Astrocyte (in vitro differentiated cells and primary cell): ENCODE data around the gene C1orf141. TPM values are rescaled to one million over a fixed set of nuclear protein-coding genes. Genes with fewer than 3 reads are reported as not detected.
A peak's percentile ranks its signal among the peaks of the same experiment; 100 is the strongest.

Experiments
- DNase-seq: peaks from one replicate; pipeline ENCODE4 v3.0.0-alpha.2; 2010; ENCODE audit warnings: low read depth
- FAIRE-seq: peaks from 2 replicates; lab custom pipeline; 2011; peaks lifted over from hg19 to GRCh38; lab: Jason Lieb, UNC
- H2AFZ ChIP-seq: 2 replicates; pipeline ENCODE4 v1.6.0; 2012; ENCODE audit warnings: low read depth, low read length, inconsistent platforms
- H3K27ac ChIP-seq: 2 replicates; pipeline ENCODE4 v1.5.1; 2011; ENCODE audit warnings: low read depth, low read length, inconsistent platforms
- H3K27me3 ChIP-seq: 2 replicates; pipeline ENCODE4 v1.6.0; 2011; ENCODE audit warnings: low read length, inconsistent platforms; ENCODE audit not compliant: insufficient read depth
- H3K36me3 ChIP-seq: 2 replicates; pipeline ENCODE4 v1.5.1; 2011; ENCODE audit warnings: low read length, inconsistent platforms; ENCODE audit not compliant: insufficient read depth
- H3K4me1 ChIP-seq: 2 replicates; pipeline ENCODE4 v1.5.1; 2011; ENCODE audit warnings: low read length, inconsistent platforms; ENCODE audit not compliant: insufficient read depth
- H3K4me2 ChIP-seq: 2 replicates; pipeline ENCODE4 v1.6.0; 2012; ENCODE audit warnings: low read length, inconsistent platforms
- H3K4me3 ChIP-seq: 2 replicates; pipeline ENCODE4 v1.5.1; 2011; ENCODE audit warnings: low read depth, mild to moderate bottlenecking, low read length, inconsistent platforms; ENCODE audit not compliant: insufficient read depth
- H3K79me2 ChIP-seq: 2 replicates; pipeline ENCODE4 v1.6.0; 2012; ENCODE audit warnings: mild to moderate bottlenecking, low read length, inconsistent platforms; ENCODE audit not compliant: insufficient read depth
- H3K9ac ChIP-seq: 2 replicates; pipeline ENCODE4 v1.6.0; 2012; ENCODE audit warnings: mild to moderate bottlenecking, low read length, inconsistent platforms
- H3K9me3 ChIP-seq: 2 replicates; pipeline ENCODE4 v1.5.1; 2012; ENCODE audit warnings: low read depth, mild to moderate bottlenecking, low read length, inconsistent platforms; ENCODE audit not compliant: insufficient read depth
- H4K20me1 ChIP-seq: 2 replicates; pipeline ENCODE4 v1.6.0; 2012; ENCODE audit warnings: low read length, inconsistent platforms; ENCODE audit not compliant: insufficient read depth
- H3K27ac Mint-ChIP-seq: one replicate; pipeline ENCODE4 v1.8.0; 2021; ENCODE audit warnings: mild to moderate bottlenecking, mixed read lengths; ENCODE audit not compliant: unreplicated experiment
- H3K27me3 Mint-ChIP-seq: one replicate; pipeline ENCODE4 v1.8.0; 2021; ENCODE audit warnings: low read depth, mixed read lengths; ENCODE audit not compliant: unreplicated experiment
- H3K36me3 Mint-ChIP-seq: one replicate; pipeline ENCODE4 v1.8.0; 2021; ENCODE audit warnings: low read depth, mixed read lengths; ENCODE audit not compliant: unreplicated experiment
- H3K4me1 Mint-ChIP-seq: one replicate; pipeline ENCODE4 v1.8.0; 2021; ENCODE audit warnings: low read depth, mixed read lengths; ENCODE audit not compliant: unreplicated experiment
- H3K4me3 Mint-ChIP-seq: one replicate; pipeline ENCODE4 v1.8.0; 2021; ENCODE audit warnings: mild to moderate bottlenecking, moderate library complexity, mixed read lengths; ENCODE audit not compliant: unreplicated experiment
- H3K9me3 Mint-ChIP-seq: one replicate; pipeline ENCODE4 v1.8.0; 2021; ENCODE audit warnings: mild to moderate bottlenecking, mixed read lengths; ENCODE audit not compliant: unreplicated experiment
- CTCF ChIP-seq: IDR thresholded peaks from 2 replicates; pipeline ENCODE4 v1.5.1; 2011; ENCODE audit warnings: low read depth, mild to moderate bottlenecking, inconsistent platforms, low read length, moderate library complexity; ENCODE audit not compliant: insufficient read depth
- EZH2 ChIP-seq: IDR thresholded peaks from 2 replicates; pipeline ENCODE4 v1.6.1; 2012; ENCODE audit warnings: mild to moderate bottlenecking, low read length, inconsistent platforms; ENCODE audit not compliant: insufficient read depth
- total RNA-seq: library from RNA; stranded (reverse); gene quantifications from 2 replicates; pipeline ENCODE4 v1.2.1, GENCODE V29; 2021

The C1orf141 gene
- total RNA-seq, 1 donor from 2014 or later, result not detected

GRCh38 chr1:67174716-67175284, 40.0 kb upstream of the C1orf141 start:
- Mint-ChIP-seq H3K36me3 (no peaks in the 10 kb centered on the region), H3K27ac (no peak overlapping the region), H3K9me3 (peaks cover 7% of the 10 kb centered on the region), H3K27me3 (peaks cover 4% of the 10 kb centered on the region), H3K4me1 (peaks cover 7% of the 10 kb centered on the region), H3K4me3 (no peak overlapping the region)
- TF ChIP-seq CTCF (no peak), EZH2 (no peak)
- FAIRE-seq (no peak), DNase-seq (no peak)
- Histone ChIP-seq H3K27ac (no peak overlapping the region), H3K79me2 (no peaks in the 10 kb centered on the region), H3K4me2 (no peak overlapping the region), H3K36me3 (no peaks in the 10 kb centered on the region), H3K9me3 (no peaks in the 10 kb centered on the region), H3K9ac (no peak overlapping the region), H3K4me1 (no peaks in the 10 kb centered on the region), H3K27me3 (no peaks in the 10 kb centered on the region), H4K20me1 (no peaks in the 10 kb centered on the region), H2AFZ (no peak overlapping the region), H3K4me3 (no peak overlapping the region)

- H3K4me2 ChIP-seq, result no peak overlapping the region
- TF ChIP-seq EZH2 (no peak), CTCF (no peak)
- H3K4me1 Mint-ChIP-seq, result peaks cover 7% of the 10 kb centered on the region
- H3K9ac ChIP-seq, result no peak overlapping the region
- no peaks in the 10 kb centered on the region for H3K9me3 ChIP-seq
- H3K36me3 Mint-ChIP-seq, result no peaks in the 10 kb centered on the region
- FAIRE-seq, result no peak
- H3K4me1 ChIP-seq, result no peaks in the 10 kb centered on the region
- H3K27me3 ChIP-seq, result no peaks in the 10 kb centered on the region
- peaks cover 2% of the 10 kb centered on the region for H3K27me3 Mint-ChIP-seq
- DNase-seq, result no peak
- no peak overlapping the region for H3K27ac Mint-ChIP-seq
- no peak overlapping the region for H3K4me3 ChIP-seq
- H4K20me1 ChIP-seq, result no peaks in the 10 kb centered on the region
- H2AFZ ChIP-seq, result no peak overlapping the region
- H3K9me3 Mint-ChIP-seq, result peaks cover 5% of the 10 kb centered on the region
- H3K27ac ChIP-seq, result no peak overlapping the region
- no peaks in the 10 kb centered on the region for H3K36me3 ChIP-seq
- no peaks in the 10 kb centered on the region for H3K79me2 ChIP-seq
- H3K4me3 Mint-ChIP-seq, result no peak overlapping the region
Observed at GRCh38 chr1:67173988-67174387, 39.2 kb upstream of the C1orf141 start.

GRCh38 chr1:67171978-67172377, 37.2 kb upstream of the C1orf141 start:
- peak; percentile 23 for DNase-seq
- Mint-ChIP-seq H3K9me3 (peaks cover 2% of the 10 kb centered on the region), H3K36me3 (no peaks in the 10 kb centered on the region), H3K4me3 (no peak overlapping the region), H3K27me3 (peaks cover 2% of the 10 kb centered on the region), H3K27ac (no peak overlapping the region), H3K4me1 (peaks cover 7% of the 10 kb centered on the region)
- Histone ChIP-seq H3K9ac (no peak overlapping the region), H3K36me3 (no peaks in the 10 kb centered on the region), H3K27me3 (no peaks in the 10 kb centered on the region), H3K79me2 (no peaks in the 10 kb centered on the region), H2AFZ (no peak overlapping the region), H3K4me1 (no peaks in the 10 kb centered on the region), H3K27ac (no peak overlapping the region), H3K4me3 (no peak overlapping the region), H3K9me3 (no peaks in the 10 kb centered on the region), H4K20me1 (no peaks in the 10 kb centered on the region), H3K4me2 (no peak overlapping the region)
- no peak for FAIRE-seq
- TF ChIP-seq CTCF (no peak), EZH2 (no peak)
